ENCODE measurements around the gene CSNK2B. TPM values are rescaled to one million over a fixed set of nuclear protein-coding genes. Genes with fewer than 3 reads are reported as not detected.

CSNK2B gene
- total and polyA plus RNA-seq, 7 donors, result 188 to 232 (median 206) TPM

GRCh38 chr6:31687860-31688693 lies 22.2 kb downstream of the CSNK2B start:
- H3K27ac ChIP-seq, result no peak overlapping the region
- H3K4me1 ChIP-seq, result peaks cover 0 to 3% (median 0%) of the 10 kb centered on the region in 4 donors
- WGBS, 2 donors, result 88 to 91% methylated on average over 14 of the region's 14 CpGs
- no peaks in the 10 kb centered on the region for H3K9me3 ChIP-seq
- intact Hi-C loops (cut with DNase I), result no loop called here
- DNase-seq, result no peak
- peaks cover 53 to 77% (median 66%) of the 10 kb centered on the region in 4 donors for H3K36me3 ChIP-seq
- no peak for TF ChIP-seq POLR2A (IDR thresholded peaks at IDR 0.05)
- no peak for TF ChIP-seq CTCF (IDR thresholded peaks at IDR 0.05)
- TF ChIP-seq EP300 (IDR thresholded peaks at IDR 0.05), result no peak
- TF ChIP-seq POLR2AphosphoS5 (IDR thresholded peaks at IDR 0.05), result no peak
- no peak overlapping the region for H3K4me3 ChIP-seq
- H3K27me3 ChIP-seq, result no peaks in the 10 kb centered on the region

DNA sequence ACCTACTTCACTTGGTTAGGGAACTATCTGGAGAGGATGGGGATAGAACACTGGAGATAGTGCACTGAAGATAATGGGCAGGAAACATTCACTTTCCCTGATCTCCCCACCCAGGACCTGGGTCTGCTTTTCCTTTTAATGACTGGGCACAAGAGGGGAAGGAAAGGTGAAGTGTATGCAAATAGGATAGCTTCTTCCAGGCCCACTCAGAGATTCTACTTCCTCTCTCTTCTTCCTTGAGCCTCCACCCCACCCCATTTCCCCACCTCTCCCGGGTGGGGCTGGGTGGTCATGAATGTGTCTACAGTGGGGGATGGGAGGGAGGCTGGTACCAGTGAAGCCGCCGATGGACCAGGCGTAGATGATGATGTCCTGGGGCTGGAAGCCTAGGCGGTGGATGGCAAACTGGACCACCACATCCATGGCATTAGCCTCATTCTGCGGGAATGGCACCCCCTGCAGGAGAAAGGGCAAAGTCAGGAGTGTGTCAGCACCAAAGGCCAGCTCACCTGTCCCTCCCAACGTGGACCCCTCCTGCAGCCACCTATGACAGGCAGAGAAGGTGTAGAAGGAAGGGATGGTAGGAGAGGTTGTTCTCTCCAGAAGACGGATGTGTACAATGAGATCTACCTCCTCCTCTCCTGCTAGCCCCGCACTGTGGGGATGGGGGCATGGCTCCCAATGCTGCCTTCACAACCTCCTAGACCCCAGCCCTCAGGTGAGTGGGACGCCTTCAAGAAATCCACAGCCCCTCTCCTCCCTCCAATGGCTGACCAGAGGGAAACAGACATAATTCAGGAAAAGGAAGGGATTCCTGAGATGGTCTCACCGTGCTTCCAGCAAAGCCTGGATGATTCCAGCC lies 23.6 kb downstream of the CSNK2B start:
- H3K9me3 ChIP-seq, result no peaks in the 10 kb centered on the region
- WGBS, 2 donors, result 76 to 86% methylated on average over 11 of the region's 11 CpGs
- peaks cover 59 to 91% (median 74%) of the 10 kb centered on the region in 4 donors for H3K36me3 ChIP-seq
- H3K27me3 ChIP-seq, result no peaks in the 10 kb centered on the region
- no peak for TF ChIP-seq POLR2AphosphoS5 (IDR thresholded peaks at IDR 0.05)
- no peak for TF ChIP-seq EP300 (IDR thresholded peaks at IDR 0.05)
- no peak for TF ChIP-seq POLR2A (IDR thresholded peaks at IDR 0.05)
- TF ChIP-seq CTCF (IDR thresholded peaks at IDR 0.05), result no peak
- no peak overlapping the region for H3K4me3 ChIP-seq
- intact Hi-C loops (cut with DNase I), result no loop called here
- H3K27ac ChIP-seq, result no peak overlapping the region
- no peak for DNase-seq
- no peaks in the 10 kb centered on the region for H3K4me1 ChIP-seq

GRCh38 chr6:31690231-31691077 lies 24.6 kb downstream of the CSNK2B start:
- no peak for TF ChIP-seq EP300 (IDR thresholded peaks at IDR 0.05)
- TF ChIP-seq POLR2AphosphoS5 (IDR thresholded peaks at IDR 0.05), result no peak
- TF ChIP-seq POLR2A (IDR thresholded peaks at IDR 0.05), result no peak
- no peak for TF ChIP-seq CTCF (IDR thresholded peaks at IDR 0.05)
- Histone ChIP-seq H3K27me3 (no peaks in the 10 kb centered on the region), H3K4me1 (no peaks in the 10 kb centered on the region), H3K36me3 (peaks cover 69 to 99% (median 84%) of the 10 kb centered on the region in 4 donors), H3K9me3 (no peaks in the 10 kb centered on the region), H3K27ac (no peak overlapping the region), H3K4me3 (no peak overlapping the region)
- intact Hi-C loops (cut with DNase I), result no loop called here
- no peak for DNase-seq
- 50 to 79% methylated on average over 10 of the region's 10 CpGs for WGBS, 2 donors

DNA sequence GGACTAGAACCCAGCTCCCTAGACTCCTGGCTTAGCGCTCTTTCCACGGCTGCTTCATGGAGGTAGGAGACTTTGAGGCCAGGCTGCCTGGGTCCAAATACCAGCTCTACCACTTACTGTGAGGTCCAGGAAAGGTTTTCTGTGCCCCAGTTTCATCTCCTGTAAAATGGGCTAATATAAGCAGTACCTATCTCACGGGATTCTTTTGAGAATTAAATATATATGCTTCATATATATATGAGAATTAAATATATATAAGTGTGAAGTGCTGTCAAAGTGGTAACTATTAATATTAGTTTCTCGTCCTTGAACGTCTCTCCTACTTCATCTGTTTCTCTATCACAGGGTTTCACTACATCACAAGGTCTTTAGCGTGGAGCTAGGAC lies 25.2 kb downstream of the CSNK2B start:
- Histone ChIP-seq H3K9me3 (no peaks in the 10 kb centered on the region), H3K4me1 (no peaks in the 10 kb centered on the region), H3K27me3 (no peaks in the 10 kb centered on the region), H3K36me3 (peaks cover 70 to 99% (median 89%) of the 10 kb centered on the region in 4 donors), H3K27ac (no peak overlapping the region), H3K4me3 (no peak overlapping the region)
- TF ChIP-seq POLR2AphosphoS5 (IDR thresholded peaks at IDR 0.05) (no peak), CTCF (IDR thresholded peaks at IDR 0.05) (no peak), EP300 (IDR thresholded peaks at IDR 0.05) (no peak), POLR2A (IDR thresholded peaks at IDR 0.05) (no peak)
- no peak for DNase-seq
- 91 to 94% methylated on average over 6 of the region's 6 CpGs for WGBS, 2 donors
- intact Hi-C loops (cut with DNase I), result no loop called here
